Lung microvascular endothelial cell (primary cell): ENCODE results near the gene AGBL3. TPM values are rescaled to one million over a fixed set of nuclear protein-coding genes. Genes with fewer than 3 reads are reported as not detected.
"Not testable (repeated sequence)": the region's sequence is repeated elsewhere in the genome, so short reads cannot be mapped to it uniquely, and the experiment has no call there.

Source experiments
- DNase-seq, 2 donors: peaks; one replicate each; pipeline versions ENCODE4 v3.0.0 to v3.0.0-alpha.2; 2010; ENCODE audit warnings: low read depth in 2 of 2
- total RNA-seq: library from RNA; depleted of rRNA; stranded (reverse); fragments of >200 nt; gene quantifications from 2 replicates; pipeline ENCODE4 v1.2.1, GENCODE V29; 2014

AGBL3 gene
- total RNA-seq, 1 donor from 2014 or later: 0.99 TPM

DNA sequence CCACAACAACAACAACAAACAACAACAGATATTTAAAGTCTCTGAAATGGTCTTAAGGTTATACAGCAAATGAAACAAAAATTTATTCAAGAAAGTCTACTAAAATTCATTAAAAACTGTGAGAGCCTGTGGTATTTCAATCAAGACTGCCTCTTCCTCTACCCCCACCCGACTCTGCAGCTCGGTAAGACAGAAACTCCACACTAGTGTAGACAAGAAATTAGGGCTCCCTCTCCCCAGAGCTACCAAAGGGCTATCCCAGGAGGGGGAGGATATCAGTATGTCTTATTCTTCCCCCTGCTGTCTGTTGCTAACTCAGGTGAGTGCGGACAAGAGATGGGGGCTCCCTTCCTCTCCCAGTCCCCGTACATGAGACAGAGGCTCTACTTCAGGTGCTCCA is 90.6 kb downstream of the AGBL3 start:
- DNase-seq: no peak

GRCh38 chr7:135077642-135078041 is 91.3 kb downstream of the AGBL3 start:
- DNase-seq: no peak

- DNase-seq: no peak
These were observed 91.7 kb downstream of the AGBL3 start for GRCh38 chr7:135078051-135078450.

DNA sequence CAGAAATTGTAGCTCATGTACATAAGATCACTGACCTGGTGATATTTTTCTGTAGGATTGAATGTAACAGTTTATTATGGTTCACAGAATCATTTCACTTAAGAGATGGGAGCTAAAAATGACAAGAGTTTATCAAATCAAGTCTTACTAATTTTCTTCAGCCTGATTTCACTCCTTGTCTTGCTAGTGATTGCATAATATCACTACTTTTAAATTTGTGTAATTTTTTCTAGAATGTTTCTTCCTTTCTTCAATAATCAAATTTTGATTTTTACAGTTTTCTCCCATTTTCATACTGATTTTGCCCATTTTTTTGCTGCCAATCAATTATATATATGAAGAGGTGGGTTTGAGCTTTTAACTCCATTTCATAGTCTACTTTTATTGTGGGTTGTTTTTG is 92.8 kb downstream of the AGBL3 start:
- DNase-seq: no peak

DNA sequence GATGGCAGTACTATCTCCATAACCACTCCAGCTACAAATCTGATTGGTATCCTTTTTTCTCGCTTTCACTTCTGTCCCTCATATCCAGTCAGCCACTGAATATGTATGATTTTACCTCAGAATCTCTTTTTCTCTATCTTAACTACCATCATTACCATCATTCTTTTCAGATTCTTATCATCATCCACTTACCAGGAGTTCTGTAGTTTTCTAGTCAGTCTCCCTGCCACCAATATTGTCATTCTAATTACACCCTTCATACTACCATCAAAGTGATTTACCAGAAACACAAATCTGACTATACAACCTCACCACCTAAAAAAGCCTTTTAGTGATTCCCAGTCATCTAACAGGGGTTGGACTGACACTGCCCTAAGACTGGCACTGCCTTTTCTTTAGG is 96.7 kb downstream of the AGBL3 start:
- no peak for DNase-seq

DNA sequence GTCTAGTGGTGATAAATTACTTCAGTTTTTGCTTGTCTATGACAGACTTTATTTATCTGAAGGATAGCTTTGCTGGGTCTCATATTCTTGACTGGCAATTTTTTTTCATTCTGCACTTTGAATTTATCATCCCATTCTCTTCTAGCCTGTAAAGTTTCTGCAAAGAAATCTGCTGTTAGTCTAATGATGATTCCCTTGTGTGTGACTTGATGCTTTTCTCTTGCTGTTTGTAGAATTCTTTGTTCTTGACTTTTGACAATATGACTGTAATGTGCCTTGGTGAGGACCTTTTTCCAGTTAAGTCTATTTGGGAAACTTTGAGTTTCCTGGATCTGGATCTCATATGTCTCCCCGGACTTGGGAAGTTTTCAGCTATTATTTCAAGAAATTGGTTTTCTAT is 102.3 kb downstream of the AGBL3 start:
- no peak for DNase-seq

- no peak for DNase-seq
These were observed 105.4 kb downstream of the AGBL3 start for GRCh38 chr7:135091717-135092116.

GRCh38 chr7:135094472-135095237 is 108.3 kb downstream of the AGBL3 start:
- peak in 1 of 2 donors; percentile 6 for DNase-seq

- no peak for DNase-seq
These were observed 109.1 kb downstream of the AGBL3 start for GRCh38 chr7:135095450-135095849.

- peak; percentile 71 to 91 for DNase-seq
These were observed 112.1 kb downstream of the AGBL3 start for GRCh38 chr7:135098391-135098790.

DNA sequence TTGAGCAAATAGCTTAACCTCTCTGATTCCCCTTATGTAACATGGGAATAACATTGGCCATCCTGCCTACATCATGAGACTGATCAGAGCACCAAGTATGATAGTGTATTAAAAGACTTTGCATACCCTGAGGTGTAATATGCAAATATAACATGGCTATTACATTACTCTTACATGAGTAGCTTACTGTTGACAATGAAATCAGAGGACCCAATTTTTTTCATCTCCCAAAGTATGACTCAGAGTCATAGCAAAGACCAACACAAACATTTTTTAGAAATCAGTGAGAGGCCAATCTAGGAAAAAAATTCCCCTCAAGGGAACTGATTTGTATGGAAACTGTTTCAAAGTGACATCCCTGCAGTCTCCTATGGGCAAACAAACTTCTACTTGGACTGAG is 114.5 kb downstream of the AGBL3 start:
- DNase-seq: no peak

DNA sequence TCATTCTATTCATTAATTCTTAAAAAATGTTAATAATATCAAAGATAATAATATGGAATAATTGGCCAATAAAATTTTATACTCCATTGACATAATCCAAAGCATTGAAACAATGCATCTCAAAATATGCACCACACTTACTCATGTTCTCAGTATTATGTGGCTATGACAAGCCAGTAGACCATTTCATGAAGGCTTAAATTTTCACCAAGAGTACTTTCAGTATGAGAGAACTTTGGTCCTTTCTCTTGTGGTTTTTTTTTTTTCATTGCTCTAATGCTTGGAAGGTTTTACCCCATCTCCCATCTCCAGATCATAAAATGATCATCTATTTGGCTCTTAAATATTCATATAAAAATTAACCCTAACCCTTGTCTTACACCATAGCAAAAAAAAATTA is 116.1 kb downstream of the AGBL3 start:
- DNase-seq: no peak

DNA sequence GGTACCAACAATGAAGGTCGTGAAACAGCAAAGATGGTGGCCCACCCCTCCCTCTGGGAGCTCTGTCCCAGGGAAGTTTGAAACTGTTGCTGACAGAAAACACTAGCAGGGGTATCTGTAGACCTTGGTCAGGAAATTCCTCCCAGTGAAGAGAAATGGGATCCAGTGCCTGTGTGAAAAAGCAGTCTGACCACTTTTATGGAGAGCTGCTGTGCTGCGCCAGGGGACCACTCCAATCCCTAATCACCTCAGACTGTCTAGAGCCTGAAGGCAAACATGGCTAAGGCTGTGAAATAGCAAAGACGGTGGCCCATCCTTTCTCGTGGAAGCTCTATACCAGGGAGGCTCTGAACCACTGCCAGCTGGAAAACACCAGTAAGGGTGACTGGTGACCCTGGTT is 123.3 kb downstream of the AGBL3 start:
- no peak for DNase-seq

DNA sequence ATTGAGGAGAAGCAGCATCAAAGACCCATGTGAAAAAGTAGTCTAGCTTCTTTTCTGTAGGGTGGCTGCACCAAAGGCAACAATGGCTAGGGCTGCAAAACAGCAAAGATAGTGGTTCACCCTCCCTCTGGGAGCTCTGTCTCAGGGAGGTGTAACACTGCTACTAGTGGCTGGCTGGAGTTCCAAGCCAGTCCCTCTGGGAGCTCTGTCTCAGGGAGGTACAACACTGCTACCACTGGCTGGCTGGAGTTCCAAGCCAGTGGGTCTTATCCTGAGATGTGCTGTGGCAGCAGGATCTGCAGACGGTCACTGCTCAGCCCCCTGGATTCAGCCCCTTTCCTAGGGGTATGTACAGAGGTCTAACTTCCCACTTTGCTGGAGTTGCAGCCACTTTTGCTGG is 123.7 kb downstream of the AGBL3 start:
- no peak for DNase-seq

- DNase-seq: no peak
These were observed 125.1 kb downstream of the AGBL3 start for GRCh38 chr7:135111379-135111778.

DNA sequence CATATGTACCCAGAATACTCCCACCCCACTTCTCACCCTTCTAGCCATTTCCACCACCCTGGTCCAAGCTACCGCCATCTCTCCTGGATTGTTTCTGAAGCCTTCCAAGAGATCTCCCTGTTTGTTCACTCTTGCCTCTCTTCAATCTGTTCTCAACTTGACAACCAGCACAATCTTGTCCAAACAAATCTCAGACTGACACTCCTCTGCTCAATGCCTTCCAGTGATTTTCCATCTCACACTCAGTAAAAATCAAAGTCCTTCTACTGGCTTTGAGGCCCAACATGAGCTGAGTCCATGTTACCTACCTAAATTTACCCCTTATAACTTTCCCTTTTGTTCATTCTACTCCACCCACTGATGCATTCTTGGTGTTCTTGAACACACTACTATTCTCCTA is 128.3 kb downstream of the AGBL3 start:
- DNase-seq: no peak

GRCh38 chr7:135117096-135117495 is 130.8 kb downstream of the AGBL3 start:
- DNase-seq: no peak

DNA sequence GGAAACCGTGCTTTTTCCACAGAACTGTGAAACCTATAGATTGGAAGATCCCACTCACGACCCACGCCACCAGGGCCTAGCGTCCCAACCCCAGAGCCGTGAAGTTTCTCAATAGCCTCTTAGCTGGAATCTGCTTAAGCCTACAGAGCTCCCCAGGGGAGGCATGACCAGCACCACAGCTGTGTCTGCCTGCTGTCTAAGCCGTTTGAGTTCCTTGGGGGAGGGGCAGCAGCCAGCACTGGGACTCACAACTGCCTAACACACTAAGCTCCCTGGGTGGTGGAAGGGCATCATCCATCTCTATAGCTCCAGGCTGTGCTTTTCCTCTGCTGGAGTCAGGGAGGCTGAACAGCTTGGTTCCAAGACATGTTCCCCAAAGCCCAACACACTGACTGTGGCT is 135.6 kb downstream of the AGBL3 start:
- DNase-seq: no peak

GRCh38 chr7:135124631-135125030 is 138.3 kb downstream of the AGBL3 start:
- not testable (repeated sequence) for DNase-seq

GRCh38 chr7:135128931-135129330 is 142.6 kb downstream of the AGBL3 start:
- DNase-seq: no peak

DNA sequence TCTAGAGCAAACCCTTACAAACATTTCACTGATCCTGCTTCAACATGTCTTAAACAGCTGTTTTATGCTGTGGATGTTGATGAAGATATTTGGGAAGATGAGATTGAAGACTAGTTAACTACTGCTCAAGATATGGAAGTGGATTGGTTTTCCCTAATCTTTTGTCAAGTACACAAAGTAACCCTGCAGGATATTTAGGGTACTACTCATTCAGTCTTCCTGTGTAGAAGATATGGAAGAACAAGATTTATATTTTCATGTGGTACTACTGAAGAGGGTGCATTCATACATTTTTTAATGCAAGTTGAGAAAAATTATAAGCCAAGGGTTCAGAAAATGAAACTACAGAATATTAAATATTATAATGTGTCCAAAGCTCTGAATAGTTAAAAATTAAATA is 143.3 kb downstream of the AGBL3 start:
- no peak for DNase-seq

DNA sequence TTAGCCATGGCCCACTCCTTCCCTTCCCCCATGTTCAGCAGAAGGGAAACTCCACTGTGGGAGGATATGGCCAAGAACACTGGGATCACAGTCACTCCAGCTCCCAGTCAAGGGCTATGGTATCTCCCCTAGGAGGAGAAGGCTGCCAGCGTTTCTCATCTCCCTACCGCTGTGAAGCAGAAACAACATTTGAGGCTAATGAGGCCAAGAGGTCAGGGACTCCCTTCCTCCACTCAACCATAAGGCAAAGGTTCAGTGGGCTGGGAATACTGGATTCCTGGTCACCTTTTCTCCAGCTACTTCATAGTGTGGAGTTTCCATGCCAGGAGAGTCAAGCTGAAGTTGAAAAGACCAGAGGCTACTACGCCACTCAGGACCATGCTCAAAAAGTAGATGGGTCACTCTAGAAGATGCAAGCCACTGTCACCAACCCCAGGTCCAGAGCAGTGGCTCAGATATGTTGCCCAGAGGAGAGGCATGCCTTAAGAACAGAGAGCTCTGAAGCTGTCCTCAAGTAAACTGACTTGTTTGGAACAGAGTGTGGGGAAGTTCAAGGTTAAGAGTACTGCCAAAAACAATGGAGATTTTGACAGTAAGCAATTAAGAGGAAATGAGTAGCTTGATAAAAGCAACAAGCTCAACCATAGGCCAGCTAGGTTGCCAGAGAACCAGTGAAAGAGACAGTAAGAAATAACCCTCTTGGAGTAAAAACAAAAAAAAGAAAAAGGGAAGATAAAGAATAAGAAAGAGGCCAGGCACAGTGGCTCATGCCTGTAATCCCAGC is 157.8 kb downstream of the AGBL3 start:
- DNase-seq: peak; percentile 43 to 93

GRCh38 chr7:135147341-135147898 is 161.1 kb downstream of the AGBL3 start:
- DNase-seq: peak; percentile 57 to 90
